Measurements from ENCODE around the gene GNAO1. TPM values are rescaled to one million over a fixed set of nuclear protein-coding genes. Genes with fewer than 3 reads are reported as not detected.

GNAO1 gene
- polyA plus RNA-seq, 3 donors = not detected

DNA sequence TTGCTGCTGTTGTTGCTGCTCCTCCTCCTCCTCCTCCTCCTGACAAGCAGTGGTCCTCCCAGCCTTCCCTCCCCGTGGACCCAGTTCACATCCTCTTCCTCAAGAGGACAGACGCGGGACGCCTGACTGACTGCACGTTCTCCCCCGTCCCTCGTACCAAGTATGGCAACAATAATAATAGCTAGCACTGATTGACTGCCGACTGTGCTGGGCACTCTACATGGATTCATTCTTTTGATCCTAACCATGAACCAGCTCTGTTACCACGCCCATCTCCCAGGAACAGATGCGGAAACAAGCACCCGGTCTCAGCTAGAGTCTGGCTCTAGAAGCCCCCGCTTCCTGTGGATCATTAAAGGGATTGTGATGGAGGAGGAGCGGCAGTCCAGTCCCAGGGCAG is 78.0 kb downstream of the GNAO1 start:
- Mint-ChIP-seq H3K4me1 (peaks cover 36% of the 10 kb centered on the region), H3K36me3 (no peaks in the 10 kb centered on the region), H3K27ac (no peak overlapping the region), H3K4me3 (no peak overlapping the region), H3K9me3 (peaks cover 0 to 2% (median 0%) of the 10 kb centered on the region in 7 donors), H3K27me3 (ENCODE audit: low read depth in 3 of 3) (peaks cover 2 to 11% (median 4%) of the 10 kb centered on the region in 3 donors)
- Histone ChIP-seq H3K27me3 (ENCODE audit: control insufficient read depth in 2 of 2, insufficient read depth in 2 of 2, low read length in 2 of 2) (no peaks in the 10 kb centered on the region), H3K4me3 (replicated peaks in 1 of 3; ENCODE audit: low read depth in 2 of 3, low read length in 3 of 3) (no peak overlapping the region), H3K4me1 (ENCODE audit: control insufficient read depth in 1 of 2, insufficient read depth in 2 of 2, low read length in 2 of 2) (peaks cover 15 to 26% of the 10 kb centered on the region in 2 donors), H3K27ac (ENCODE audit: low read depth in 1 of 2, low read length in 2 of 2) (no peak overlapping the region), H3K9ac (ENCODE audit: insufficient read depth, low read length, poor library complexity, severe bottlenecking) (no peak overlapping the region), H2AFZ (ENCODE audit: insufficient read depth, low read depth, low read length, poor library complexity, severe bottlenecking) (no peak overlapping the region), H3K4me2 (replicated peaks; ENCODE audit: extremely low read depth, low read length, poor library complexity, severe bottlenecking) (no peak overlapping the region), H3K9me3 (replicated peaks in 1 of 2; ENCODE audit: control insufficient read depth in 1 of 2, insufficient read depth in 1 of 2, low read length in 2 of 2) (no peaks in the 10 kb centered on the region), H3K36me3 (replicated peaks in 1 of 2; ENCODE audit: control insufficient read depth in 1 of 2, insufficient read depth in 2 of 2, low read length in 2 of 2) (no peaks in the 10 kb centered on the region), H3K79me2 (ENCODE audit: insufficient read depth, low read length) (no peaks in the 10 kb centered on the region), H4K20me1 (ENCODE audit: insufficient read depth, low read length) (no peaks in the 10 kb centered on the region)
- no peak for DNase-seq
- 90% methylated on average over 6 of the region's 13 CpGs for WGBS (ENCODE audit: insufficient coverage)
- intact Hi-C loops (cut with micrococcal nuclease) = no loop called here
- TF ChIP-seq, protein P1, sequence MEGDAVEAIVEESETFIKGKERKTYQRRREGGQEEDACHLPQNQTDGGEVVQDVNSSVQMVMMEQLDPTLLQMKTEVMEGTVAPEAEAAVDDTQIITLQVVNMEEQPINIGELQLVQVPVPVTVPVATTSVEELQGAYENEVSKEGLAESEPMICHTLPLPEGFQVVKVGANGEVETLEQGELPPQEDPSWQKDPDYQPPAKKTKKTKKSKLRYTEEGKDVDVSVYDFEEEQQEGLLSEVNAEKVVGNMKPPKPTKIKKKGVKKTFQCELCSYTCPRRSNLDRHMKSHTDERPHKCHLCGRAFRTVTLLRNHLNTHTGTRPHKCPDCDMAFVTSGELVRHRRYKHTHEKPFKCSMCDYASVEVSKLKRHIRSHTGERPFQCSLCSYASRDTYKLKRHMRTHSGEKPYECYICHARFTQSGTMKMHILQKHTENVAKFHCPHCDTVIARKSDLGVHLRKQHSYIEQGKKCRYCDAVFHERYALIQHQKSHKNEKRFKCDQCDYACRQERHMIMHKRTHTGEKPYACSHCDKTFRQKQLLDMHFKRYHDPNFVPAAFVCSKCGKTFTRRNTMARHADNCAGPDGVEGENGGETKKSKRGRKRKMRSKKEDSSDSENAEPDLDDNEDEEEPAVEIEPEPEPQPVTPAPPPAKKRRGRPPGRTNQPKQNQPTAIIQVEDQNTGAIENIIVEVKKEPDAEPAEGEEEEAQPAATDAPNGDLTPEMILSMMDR (IDR thresholded peaks at IDR 0.05) = no peak

DNA sequence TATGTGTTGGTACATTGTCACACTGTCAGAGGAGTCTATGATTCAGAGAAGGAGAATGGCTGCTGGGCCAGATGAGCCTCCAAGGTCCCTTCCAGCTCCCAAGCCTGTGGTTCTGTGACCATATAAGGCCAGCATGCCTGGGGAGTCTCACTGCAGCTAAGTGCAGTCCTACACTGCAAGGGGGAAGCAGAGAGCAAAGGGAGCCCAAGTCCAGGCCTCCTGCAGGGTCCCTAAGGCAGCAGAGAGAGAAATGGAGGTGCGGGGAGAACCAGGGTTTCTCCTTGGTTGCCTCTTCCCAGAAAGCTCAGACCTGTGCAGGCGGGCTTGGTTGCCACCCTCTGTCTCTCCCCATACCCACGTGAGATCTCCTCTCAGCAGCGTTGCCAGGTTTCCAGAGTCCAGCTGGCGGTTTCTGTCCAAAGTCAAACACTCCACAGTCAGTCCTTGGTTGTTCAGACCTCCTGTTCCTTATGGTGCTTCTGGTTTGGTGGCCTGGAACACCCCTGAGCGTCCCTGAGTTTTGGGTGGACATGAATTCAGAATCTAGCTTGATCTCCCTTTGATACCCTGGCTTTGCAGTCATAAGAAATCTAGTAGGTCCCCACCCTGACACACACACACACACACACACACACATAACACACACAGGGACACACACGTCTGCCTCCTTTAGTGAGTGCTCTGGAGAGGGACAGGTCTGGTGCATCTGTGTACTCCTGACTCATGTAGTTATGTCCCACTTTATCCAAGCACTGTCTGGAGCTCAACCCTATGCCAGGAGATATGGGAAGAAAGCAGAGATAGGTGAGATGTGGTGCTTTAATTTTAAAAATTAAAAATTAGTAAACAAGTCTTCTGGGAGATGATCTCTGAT is 78.8 kb downstream of the GNAO1 start:
- intact Hi-C loops (cut with micrococcal nuclease) = no loop called here
- H3K36me3 Mint-ChIP-seq = no peaks in the 10 kb centered on the region
- DNase-seq = no peak
- Histone ChIP-seq H3K4me1 (ENCODE audit: control insufficient read depth in 1 of 2, insufficient read depth in 2 of 2, low read length in 2 of 2) (peaks cover 19 to 34% of the 10 kb centered on the region in 2 donors), H3K27me3 (ENCODE audit: control insufficient read depth in 2 of 2, insufficient read depth in 2 of 2, low read length in 2 of 2) (no peaks in the 10 kb centered on the region), H3K36me3 (replicated peaks in 1 of 2; ENCODE audit: control insufficient read depth in 1 of 2, insufficient read depth in 2 of 2, low read length in 2 of 2) (no peaks in the 10 kb centered on the region), H3K4me2 (replicated peaks; ENCODE audit: extremely low read depth, low read length, poor library complexity, severe bottlenecking) (no peak overlapping the region), H4K20me1 (ENCODE audit: insufficient read depth, low read length) (no peaks in the 10 kb centered on the region), H2AFZ (ENCODE audit: insufficient read depth, low read depth, low read length, poor library complexity, severe bottlenecking) (no peak overlapping the region), H3K9ac (ENCODE audit: insufficient read depth, low read length, poor library complexity, severe bottlenecking) (no peak overlapping the region), H3K79me2 (ENCODE audit: insufficient read depth, low read length) (no peaks in the 10 kb centered on the region), H3K4me3 (replicated peaks in 1 of 3; ENCODE audit: low read depth in 2 of 3, low read length in 3 of 3) (no peak overlapping the region), H3K9me3 (replicated peaks in 1 of 2; ENCODE audit: control insufficient read depth in 1 of 2, insufficient read depth in 1 of 2, low read length in 2 of 2) (no peaks in the 10 kb centered on the region), H3K27ac (ENCODE audit: low read depth in 1 of 2, low read length in 2 of 2) (no peak overlapping the region)
- H3K4me3 Mint-ChIP-seq = no peak overlapping the region
- no peak overlapping the region for H3K27ac Mint-ChIP-seq
- WGBS (ENCODE audit: insufficient coverage) = 80% methylated on average over 6 of the region's 7 CpGs
- TF ChIP-seq, protein P1 (IDR thresholded peaks at IDR 0.05) = no peak
- peaks cover 43% of the 10 kb centered on the region for H3K4me1 Mint-ChIP-seq
- peaks cover 0 to 2% (median 2%) of the 10 kb centered on the region in 7 donors for H3K9me3 Mint-ChIP-seq
- peaks cover 2 to 11% (median 4%) of the 10 kb centered on the region in 3 donors for H3K27me3 Mint-ChIP-seq (ENCODE audit: low read depth in 3 of 3)

All from CD14-positive monocyte (primary cell).